Lower leg skin (tissue), 3 donors: Measurements from ENCODE around the gene PAK5.

ENCODE experiments used
- CTCF ChIP-seq, 3 donors: fragments of 450-650 bp; IDR thresholded peaks; one replicate each; pipeline ENCODE4 v1.5.1; 2016; ENCODE audit warnings: antibody characterized with exemption in 3 of 3, mild to moderate bottlenecking in 3 of 3, moderate library complexity in 2 of 3
- POLR2A ChIP-seq, 2 donors: fragments of 450-650 bp; IDR thresholded peaks; one replicate each; pipeline ENCODE4 v1.6.1; 2016 to 2017; ENCODE audit warnings: antibody characterized with exemption in 2 of 2, mild to moderate bottlenecking in 1 of 2, moderate library complexity in 1 of 2

GRCh38 chr20:9490161-9490560 lies 348.7 kb downstream of the PAK5 start:
- TF ChIP-seq CTCF (IDR thresholded peaks at IDR 0.05) (no peak), POLR2A (IDR thresholded peaks at IDR 0.05) (no peak)
